HG02759 (cell line): Measurements from ENCODE around the gene PAPPA2.

ENCODE experiments used
- ATAC-seq: cut with Tn5 transposase; IDR thresholded peaks from one replicate; pipeline ENCODE4 v1.9.1; 2021; ENCODE audit warnings: mild to moderate bottlenecking, moderate library complexity; ENCODE audit not compliant: unreplicated experiment

The PAPPA2 gene

DNA sequence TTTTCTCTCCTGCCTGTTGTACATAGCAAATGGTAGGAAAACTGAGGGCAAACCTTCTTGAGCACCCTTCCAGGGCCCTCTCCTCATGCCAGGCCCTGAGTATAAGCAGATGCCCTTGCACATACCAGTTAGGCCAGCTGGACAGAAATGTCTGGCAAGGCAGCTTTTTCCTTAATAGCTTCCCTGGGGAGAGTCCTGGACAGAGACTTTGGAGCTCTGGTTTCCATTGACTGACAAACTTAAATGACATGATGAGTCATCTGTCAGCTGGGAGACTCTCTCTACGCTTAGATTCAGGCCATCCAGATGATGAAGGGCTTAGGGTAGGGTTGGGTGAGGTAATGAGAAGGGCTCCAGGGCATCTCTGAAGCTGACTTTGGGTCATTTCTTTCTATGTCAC lies 384.1 kb downstream of the PAPPA2 start:
- no peak for ATAC-seq

DNA sequence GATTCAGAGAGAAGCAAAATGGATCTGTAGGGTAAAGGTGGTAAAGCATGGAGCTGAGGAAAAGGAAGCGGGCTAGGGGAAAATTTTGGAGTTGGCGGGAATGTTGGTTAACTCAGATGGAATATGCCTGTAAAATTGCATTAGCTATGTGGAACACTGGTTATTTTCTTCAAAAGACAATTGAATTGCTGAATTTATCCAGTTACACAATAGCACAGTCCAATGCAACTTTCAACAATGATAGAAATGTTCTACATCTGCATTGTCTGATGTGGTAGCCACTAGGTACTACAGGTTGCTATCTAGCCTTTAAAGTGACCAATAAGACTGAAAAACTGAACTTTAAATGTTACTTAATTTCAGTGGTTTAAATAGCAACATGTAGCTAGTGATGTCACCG lies 386.3 kb downstream of the PAPPA2 start:
- no peak for ATAC-seq

- ATAC-seq, result no peak
Measured at GRCh38 chr1:176850871-176851270, 387.9 kb downstream of the PAPPA2 start.

DNA sequence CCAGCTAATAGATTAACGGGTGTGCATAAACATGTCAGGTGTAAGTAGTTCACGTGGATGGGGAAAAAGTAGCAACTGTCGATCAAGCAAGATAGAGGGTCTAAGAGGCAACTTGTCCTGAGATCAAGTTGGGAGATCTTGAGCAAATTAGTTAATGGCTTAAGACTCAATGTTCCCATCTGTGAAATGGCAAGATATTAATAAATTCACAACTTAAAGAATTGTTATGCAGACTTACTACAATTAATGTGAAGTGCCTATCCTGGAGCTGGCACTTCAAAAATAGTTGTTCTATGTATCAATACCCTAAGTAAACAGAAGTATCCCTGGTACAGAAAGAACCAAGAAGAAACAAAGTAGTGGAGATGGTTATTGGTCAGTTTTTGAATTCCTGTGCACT lies 389.1 kb downstream of the PAPPA2 start:
- ATAC-seq, result no peak

GRCh38 chr1:176853503-176853902 lies 390.5 kb downstream of the PAPPA2 start:
- ATAC-seq, result no peak

GRCh38 chr1:176854121-176854520 lies 391.1 kb downstream of the PAPPA2 start:
- ATAC-seq, result no peak

- ATAC-seq, result no peak
Measured at GRCh38 chr1:176854758-176855745, 392.1 kb downstream of the PAPPA2 start.

- no peak for ATAC-seq
Measured at GRCh38 chr1:176857632-176858031, 394.7 kb downstream of the PAPPA2 start.

DNA sequence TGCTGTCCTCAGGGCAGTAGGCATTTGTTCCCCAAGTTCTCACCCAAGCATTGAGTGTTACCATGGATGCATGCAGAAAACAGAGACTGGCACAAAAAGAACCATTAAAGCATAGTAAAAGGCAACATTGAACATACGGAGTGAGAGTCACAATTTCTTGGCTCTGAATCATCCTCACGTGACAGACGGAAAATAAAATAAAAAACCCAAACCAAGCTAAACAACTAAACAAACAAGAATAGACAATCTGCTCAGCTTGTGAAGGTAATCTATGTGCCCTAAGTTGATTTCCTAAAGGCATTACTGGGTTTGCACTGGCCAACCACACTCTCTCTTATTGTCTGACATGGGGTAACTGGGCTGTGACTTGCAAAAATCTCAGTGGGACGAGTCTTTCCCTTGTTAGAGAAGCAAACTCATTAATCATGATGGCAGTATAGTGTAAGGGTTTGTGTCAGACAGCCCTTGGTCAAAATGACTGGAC lies 395.5 kb downstream of the PAPPA2 start:
- ATAC-seq, result no peak

DNA sequence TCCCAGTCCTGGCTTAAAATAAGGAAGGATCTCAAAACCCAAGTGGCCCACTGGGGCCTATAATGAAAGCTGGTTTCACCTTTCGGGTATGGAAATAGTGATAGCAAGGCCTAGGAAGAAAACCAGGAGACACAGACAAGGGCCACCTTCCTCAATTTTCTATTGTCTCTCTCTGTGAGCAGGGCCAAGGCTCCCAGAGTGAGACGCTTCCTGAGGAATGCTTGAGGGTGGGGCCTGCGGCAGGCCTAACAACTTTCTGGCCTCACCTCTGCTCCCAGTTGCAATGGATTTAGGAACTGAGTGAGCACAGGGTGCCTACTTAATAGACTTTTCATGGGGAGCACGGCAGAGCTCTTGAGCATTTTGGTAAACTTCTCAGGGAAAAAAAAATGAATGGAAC lies 400.6 kb downstream of the PAPPA2 start:
- ATAC-seq, result no peak

- no peak for ATAC-seq
Measured at GRCh38 chr1:176864211-176864610, 401.2 kb downstream of the PAPPA2 start.

- ATAC-seq, result no peak
Measured at GRCh38 chr1:176866011-176866714, 403.2 kb downstream of the PAPPA2 start.

DNA sequence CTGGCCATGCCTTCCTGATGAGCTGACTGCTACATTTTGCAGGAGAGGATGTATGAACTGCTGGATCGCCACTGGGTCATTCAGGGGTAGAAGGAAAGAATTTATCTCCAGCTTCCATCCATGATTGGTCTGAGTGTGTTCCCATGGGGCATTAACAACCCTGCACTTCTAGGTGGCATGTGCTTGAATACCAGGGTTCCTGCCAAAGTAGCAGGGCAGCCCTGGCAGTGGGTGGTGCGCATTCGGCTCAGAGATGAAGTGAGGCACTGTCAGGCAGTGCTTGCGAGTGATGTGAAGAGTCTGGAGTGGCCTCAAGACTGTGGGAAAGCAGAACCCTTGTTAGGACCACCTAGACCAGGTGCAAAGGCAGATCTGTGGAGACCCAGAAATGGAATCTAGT lies 406.6 kb downstream of the PAPPA2 start:
- ATAC-seq, result no peak

DNA sequence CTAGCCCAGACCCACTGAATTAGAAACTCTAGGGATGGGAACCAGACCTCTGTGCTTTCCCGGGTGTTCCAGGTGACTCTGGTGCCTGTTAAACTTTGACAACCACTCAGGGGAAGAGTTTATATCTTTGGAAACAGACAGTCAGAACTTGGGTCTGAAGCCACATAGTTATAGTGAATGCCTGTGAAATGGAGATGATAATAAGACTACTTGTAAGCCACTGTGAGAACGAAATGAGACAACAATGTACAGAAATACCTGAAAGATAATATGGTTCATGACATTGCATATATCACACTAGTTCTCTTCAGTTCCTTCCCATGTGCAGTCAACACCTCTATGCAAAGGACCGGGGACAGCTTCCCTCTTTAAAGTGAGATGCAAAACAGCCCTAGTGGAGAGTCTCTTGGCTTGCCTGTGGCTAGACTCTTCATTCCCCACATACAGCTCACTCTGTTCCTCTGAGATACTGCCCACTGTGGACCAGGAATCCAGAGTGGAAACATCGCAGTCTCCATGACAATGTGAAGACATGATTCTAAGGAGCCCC lies 414.1 kb downstream of the PAPPA2 start:
- ATAC-seq, result no peak

DNA sequence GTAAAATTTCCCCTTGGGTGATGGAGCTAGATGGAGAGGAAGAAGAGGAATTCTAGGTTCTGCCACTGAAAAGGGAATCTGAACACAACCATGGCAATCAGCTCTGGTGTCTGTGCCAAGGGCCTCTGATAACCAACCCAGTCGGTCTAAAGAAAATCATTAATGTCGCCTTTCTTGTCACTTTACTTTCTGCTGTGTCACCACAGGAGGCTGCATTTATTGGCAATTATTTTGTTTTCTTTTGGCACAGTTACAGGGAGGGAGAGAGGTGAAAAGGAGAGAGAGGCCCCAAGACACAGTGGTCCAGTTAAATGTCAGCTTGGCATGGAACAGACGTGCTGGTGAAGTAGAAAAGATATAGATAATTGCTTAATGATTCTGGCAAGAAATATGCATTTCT lies 414.6 kb downstream of the PAPPA2 start:
- no peak for ATAC-seq

GRCh38 chr1:176878750-176879536 lies 416.0 kb downstream of the PAPPA2 start:
- ATAC-seq, result no peak

DNA sequence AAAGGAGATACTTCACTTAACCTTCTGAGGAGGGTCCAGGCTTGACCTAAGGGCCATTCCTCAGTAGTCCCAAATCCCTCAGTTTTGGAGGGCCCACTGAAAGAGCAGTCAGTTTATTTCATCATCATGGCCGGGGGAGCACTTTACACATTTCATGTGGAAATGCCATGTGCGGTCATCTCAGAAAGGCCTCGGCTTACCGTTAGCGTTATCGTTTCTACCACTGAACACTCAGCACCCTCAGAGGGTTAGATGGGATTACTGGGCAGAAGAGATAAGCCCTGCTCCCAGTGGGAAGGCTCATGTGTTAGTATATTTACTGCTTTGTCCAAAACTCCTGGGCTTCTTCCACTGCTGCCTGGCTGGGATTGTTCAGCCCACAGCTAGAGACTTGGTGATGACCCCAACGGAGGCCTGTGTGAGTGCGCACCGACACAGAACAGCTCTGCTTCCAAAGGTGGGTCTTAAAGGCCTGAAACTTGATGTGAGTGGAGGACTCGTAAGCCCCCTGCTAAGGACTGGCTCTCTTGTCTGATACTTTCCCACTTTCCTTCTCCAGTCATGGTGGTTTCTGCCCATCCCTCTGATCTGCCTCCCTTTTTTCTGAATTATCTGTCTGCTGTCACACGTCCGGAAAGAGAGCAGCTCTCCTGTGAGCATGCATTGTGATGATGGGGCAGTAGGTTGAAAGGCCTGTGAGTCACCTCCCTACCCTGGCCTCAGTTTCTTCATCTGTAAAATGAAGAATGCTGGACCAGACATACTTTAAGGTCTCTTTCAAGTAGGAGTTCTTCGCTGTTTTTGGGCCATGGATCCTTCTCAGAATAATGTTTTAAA lies 417.0 kb downstream of the PAPPA2 start:
- no peak for ATAC-seq

GRCh38 chr1:176880955-176881595 lies 418.1 kb downstream of the PAPPA2 start:
- ATAC-seq, result no peak

GRCh38 chr1:176884286-176884685 lies 421.3 kb downstream of the PAPPA2 start:
- ATAC-seq, result no peak
